H9 (cell line): ENCODE measurements around the gene TYK2. TPM values are rescaled to one million over a fixed set of nuclear protein-coding genes. Genes with fewer than 3 reads are reported as not detected.

Source experiments
- DNase-seq: peaks from one replicate; pipeline ENCODE4 v3.0.0-alpha.2; 2017
- H2AFZ ChIP-seq: one replicate; pipeline ENCODE4 v1.6.1; 2013; ENCODE audit warnings: mild to moderate bottlenecking, low read length, control low read depth, moderate library complexity
- H2AK5ac ChIP-seq: 2 replicates; pipeline ENCODE4 v1.6.1; 2013; ENCODE audit warnings: low read length, control low read depth, mixed read lengths; ENCODE audit not compliant: insufficient read length
- H2BK120ac ChIP-seq: one replicate; pipeline ENCODE4 v1.6.1; 2013; ENCODE audit warnings: low read depth, mild to moderate bottlenecking, low read length, control low read depth, inconsistent platforms; ENCODE audit not compliant: poor library complexity, severe bottlenecking
- H2BK12ac ChIP-seq: 2 replicates; pipeline ENCODE4 v1.6.1; 2013; ENCODE audit warnings: low read length, control low read depth, mixed read lengths, low read depth; ENCODE audit not compliant: insufficient read length
- H2BK15ac ChIP-seq: 2 replicates; pipeline ENCODE4 v1.6.1; 2013; ENCODE audit warnings: low read depth, low read length, control low read depth
- H2BK20ac ChIP-seq: one replicate; pipeline ENCODE4 v1.6.1; 2013; ENCODE audit warnings: low read depth, mild to moderate bottlenecking, low read length, control low read depth, inconsistent platforms; ENCODE audit not compliant: poor library complexity, severe bottlenecking
- H2BK5ac ChIP-seq: 2 replicates; pipeline ENCODE4 v1.6.1; 2013; ENCODE audit warnings: low read length, control low read depth, mixed read lengths; ENCODE audit not compliant: insufficient read length
- H3K14ac ChIP-seq: 2 replicates; pipeline ENCODE4 v1.6.1; 2013; ENCODE audit warnings: low read length, control low read depth; ENCODE audit not compliant: insufficient read depth
- H3K18ac ChIP-seq: 2 replicates; pipeline ENCODE4 v1.6.1; 2013; ENCODE audit warnings: low read depth, mild to moderate bottlenecking, mixed read lengths, low read length, control low read depth; ENCODE audit not compliant: insufficient read length
- H3K23ac ChIP-seq: 2 replicates; pipeline ENCODE4 v1.6.1; 2013; ENCODE audit warnings: low read length, control low read depth, mixed read lengths, low read depth; ENCODE audit not compliant: insufficient read length
- H3K23me2 ChIP-seq: 2 replicates; pipeline ENCODE4 v1.6.1; 2013; ENCODE audit warnings: low read depth, mild to moderate bottlenecking, mixed read lengths, low read length, control low read depth; ENCODE audit not compliant: insufficient read length, poor library complexity, severe bottlenecking
- H3K27ac ChIP-seq: 2 replicates; pipeline ENCODE4 v1.5.1; 2013; ENCODE audit warnings: low read length, control low read depth, mixed read lengths, low read depth; ENCODE audit not compliant: insufficient read length
- H3K27me3 ChIP-seq: 2 replicates; pipeline ENCODE4 v1.6.1; 2013; ENCODE audit warnings: low read length, control low read depth, inconsistent platforms; ENCODE audit not compliant: insufficient read depth
- H3K4ac ChIP-seq: 2 replicates; pipeline ENCODE4 v1.6.1; 2013; ENCODE audit warnings: low read depth, mild to moderate bottlenecking, control low read depth, inconsistent platforms, low read length, moderate library complexity
- H3K4me1 ChIP-seq: 2 replicates; pipeline ENCODE4 v1.6.1; 2013; ENCODE audit warnings: low read length, control low read depth, inconsistent platforms; ENCODE audit not compliant: insufficient read depth
- H3K4me2 ChIP-seq: 2 replicates; pipeline ENCODE4 v1.6.1; 2013; ENCODE audit warnings: low read length, control low read depth, mixed read lengths; ENCODE audit not compliant: insufficient read length, insufficient read depth
- H3K56ac ChIP-seq: 2 replicates; pipeline ENCODE4 v1.6.1; 2013; ENCODE audit warnings: low read depth, mild to moderate bottlenecking, mixed read lengths, low read length, control low read depth; ENCODE audit not compliant: insufficient read length
- H3K79me1 ChIP-seq: 2 replicates; pipeline ENCODE4 v1.6.1; 2013; ENCODE audit warnings: low read depth, mild to moderate bottlenecking, moderate library complexity, low read length, control low read depth, inconsistent platforms; ENCODE audit not compliant: insufficient read depth, poor library complexity, severe bottlenecking
- H3K79me2 ChIP-seq: 2 replicates; pipeline ENCODE4 v1.6.1; 2013; ENCODE audit warnings: low read length, control low read depth, inconsistent platforms; ENCODE audit not compliant: insufficient read depth
- H3K9ac ChIP-seq: 2 replicates; pipeline ENCODE4 v1.6.1; 2013; ENCODE audit warnings: low read length, control low read depth, mixed read lengths; ENCODE audit not compliant: insufficient read length; ENCODE audit errors: extremely low read depth
- H3K9me3 ChIP-seq: one replicate; pipeline ENCODE4 v1.6.1; 2013; ENCODE audit warnings: low read depth, low read length, inconsistent platforms; ENCODE audit not compliant: control insufficient read depth
- H3T11ph ChIP-seq: one replicate; pipeline ENCODE4 v1.6.1; 2013; ENCODE audit warnings: mild to moderate bottlenecking, low read length, control low read depth, inconsistent platforms
- H4K20me1 ChIP-seq: one replicate; pipeline ENCODE4 v1.6.1; 2013; ENCODE audit not compliant: control insufficient read depth, insufficient read length, insufficient read depth
- H4K5ac ChIP-seq: 2 replicates; pipeline ENCODE4 v1.6.1; 2013; ENCODE audit warnings: low read depth, mild to moderate bottlenecking, mixed read lengths, low read length, control low read depth; ENCODE audit not compliant: insufficient read length
- H4K8ac ChIP-seq: replicated peaks from 2 replicates; pipeline ENCODE4 v1.6.1; 2013; ENCODE audit warnings: low read length, control low read depth, mixed read lengths, low read depth; ENCODE audit not compliant: insufficient read length
- H4K91ac ChIP-seq: 2 replicates; pipeline ENCODE4 v1.6.1; 2013; ENCODE audit warnings: low read depth, mild to moderate bottlenecking, moderate library complexity, mixed read lengths, low read length, control low read depth; ENCODE audit not compliant: insufficient read length
- H3K27ac Mint-ChIP-seq, 3 experiments: 2 replicates in 2 of 3; 3 replicates in 1 of 3; pipeline ENCODE4 v1.8.0; 2020 to 2021; ENCODE audit warnings: mixed read lengths in 3 of 3, mild to moderate bottlenecking in 1 of 3, moderate library complexity in 1 of 3
- H3K27me3 Mint-ChIP-seq: 2 replicates; pipeline ENCODE4 v1.8.0; 2021; ENCODE audit warnings: low read depth, mild to moderate bottlenecking, moderate library complexity, mixed read lengths
- H3K36me3 Mint-ChIP-seq, 3 experiments: 2 replicates in 2 of 3; 3 replicates in 1 of 3; pipeline ENCODE4 v1.8.0; 2020 to 2021; ENCODE audit warnings: low read depth in 3 of 3, mixed read lengths in 3 of 3; ENCODE audit not compliant: insufficient read depth in 1 of 3
- H3K4me1 Mint-ChIP-seq, 2 experiments: 2 replicates each; pipeline ENCODE4 v1.8.0; 2020; ENCODE audit warnings: mixed read lengths in 2 of 2
- H3K4me3 Mint-ChIP-seq, 2 experiments: 2 replicates in 1 of 2; 3 replicates in 1 of 2; pipeline ENCODE4 v1.8.0; 2020 to 2021; ENCODE audit warnings: mild to moderate bottlenecking in 2 of 2, mixed read lengths in 2 of 2, moderate library complexity in 1 of 2
- H3K9me3 Mint-ChIP-seq, 2 experiments: 2 replicates in 1 of 2; 3 replicates in 1 of 2; pipeline ENCODE4 v1.8.0; 2020; ENCODE audit warnings: mild to moderate bottlenecking in 2 of 2, mixed read lengths in 2 of 2, moderate library complexity in 1 of 2
- CTCF ChIP-seq: fragments of 200-600 bp; sonication (generic); conservative IDR thresholded peaks from 3 replicates; pipeline ENCODE4 v1.8.0; 2021; ENCODE audit warnings: antibody characterized with exemption, mild to moderate bottlenecking
- WGBS: extraction: QIAGEN DNeasy Blood & Tissue Kit; methylation state at CpG from one replicate; pipeline ENCODE4 v1.1.7; 2013; ENCODE audit warnings: missing lambda C conversion rate, low lambda C conversion rate, mixed read lengths; ENCODE audit not compliant: insufficient read length; ENCODE audit errors: extremely low coverage; 5-methylcytosine and 5-hydroxymethylcytosine counted together
- total RNA-seq: library from RNA; stranded (reverse); gene quantifications from 2 replicates; pipeline ENCODE4 v1.2.1, GENCODE V29; 2021

The TYK2 gene
- total RNA-seq, 1 experiment from 2014 or later: 61.4 TPM

GRCh38 chr19:10321417-10321797, 59.0 kb downstream of the TYK2 start:
- Histone ChIP-seq H4K91ac (no peak overlapping the region), H2BK20ac (no peak overlapping the region), H2BK5ac (no peak overlapping the region), H3K23ac (no peak overlapping the region), H3K79me1 (no peaks in the 10 kb centered on the region), H2BK120ac (no peak overlapping the region), H3K56ac (no peak overlapping the region), H3K27ac (no peak overlapping the region), H4K20me1 (no peaks in the 10 kb centered on the region), H3K4me2 (no peak overlapping the region), H3K27me3 (no peaks in the 10 kb centered on the region), H2AK5ac (no peak overlapping the region), H3K4me1 (no peaks in the 10 kb centered on the region), H3K79me2 (no peaks in the 10 kb centered on the region), H3K23me2 (no peaks in the 10 kb centered on the region), H3T11ph (no peak overlapping the region), H4K5ac (no peak overlapping the region), H3K9ac (no peak overlapping the region), H3K9me3 (no peaks in the 10 kb centered on the region), H3K18ac (no peak overlapping the region), H2AFZ (no peak overlapping the region), H2BK15ac (no peak overlapping the region), H4K8ac (no peak overlapping the region), H2BK12ac (no peak overlapping the region), H3K4ac (no peak overlapping the region), H3K14ac (no peak overlapping the region)
- WGBS: no CpG with 5 or more reads among the region's 11 CpGs
- DNase-seq: no peak
- H3K27me3 Mint-ChIP-seq: no peaks in the 10 kb centered on the region
- H3K27ac Mint-ChIP-seq: no peak overlapping the region
- H3K4me1 Mint-ChIP-seq: peaks cover under 1% of the 10 kb centered on the region in 2 experiments; a peak in 3 of 4 replicates
- no peaks in the 10 kb centered on the region; a peak in 1 of 5 replicates for H3K9me3 Mint-ChIP-seq
- no peak for TF ChIP-seq CTCF
- H3K4me3 Mint-ChIP-seq: no peak overlapping the region
- H3K36me3 Mint-ChIP-seq: peaks cover 25 to 69% (median 52%) of the 10 kb centered on the region in 3 experiments
